HuH-7 (cell line): Measurements from ENCODE around the gene LIX1L.
A peak's percentile ranks its signal among the peaks of the same experiment; 100 is the strongest.

Source experiments
- DNase-seq: peaks from one replicate; pipeline ENCODE4 v3.0.0; 2011; ENCODE audit warnings: low spot score

LIX1L gene

GRCh38 chr1:145963265-145964019 lies 5.6 kb upstream of the LIX1L start:
- no peak for DNase-seq

DNA sequence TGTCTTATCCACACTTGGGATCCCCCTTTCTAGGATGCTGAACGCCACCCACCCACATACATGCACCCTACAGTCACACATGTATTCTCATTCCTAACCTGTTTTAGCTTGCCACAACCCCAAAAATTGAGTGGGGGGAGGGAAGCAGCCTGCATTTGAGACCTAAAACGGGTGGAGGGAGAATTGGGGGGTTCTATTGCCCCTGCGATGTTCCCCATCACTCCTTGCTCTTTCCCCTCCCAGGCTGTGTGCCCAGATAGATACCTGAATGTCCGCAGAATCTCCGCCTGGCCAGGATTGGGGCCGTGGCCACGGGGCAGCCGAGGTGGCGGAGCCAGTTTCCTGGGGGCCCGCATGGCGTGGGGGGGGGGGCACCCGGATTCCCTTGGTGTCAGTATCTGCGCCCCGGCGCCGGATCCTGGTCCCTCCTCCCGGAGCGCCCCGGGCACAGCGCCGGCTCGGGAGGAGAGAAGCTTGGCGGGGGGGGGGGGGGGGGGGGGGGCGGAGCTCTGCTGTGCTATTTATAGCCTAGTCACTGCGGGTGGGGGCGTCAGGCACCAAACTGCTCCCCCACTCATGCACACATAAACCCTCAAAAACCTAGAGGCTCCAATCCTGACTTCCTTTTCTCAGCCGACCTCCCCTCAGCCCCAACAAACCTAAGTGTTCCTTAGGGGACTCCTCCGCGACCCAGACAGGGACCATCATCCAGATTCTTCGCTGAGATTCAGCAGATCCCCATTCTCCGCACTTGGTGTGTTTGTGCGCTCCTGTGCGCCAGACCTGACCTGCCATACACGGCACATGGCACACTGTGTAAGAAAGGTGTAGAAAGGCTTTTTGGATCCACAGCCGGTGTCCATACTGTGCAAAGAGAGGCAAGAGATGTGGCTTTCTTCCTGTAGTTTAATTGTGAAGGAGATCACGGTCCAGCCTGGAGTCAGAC lies 4.6 kb upstream of the LIX1L start:
- no peak for DNase-seq

DNA sequence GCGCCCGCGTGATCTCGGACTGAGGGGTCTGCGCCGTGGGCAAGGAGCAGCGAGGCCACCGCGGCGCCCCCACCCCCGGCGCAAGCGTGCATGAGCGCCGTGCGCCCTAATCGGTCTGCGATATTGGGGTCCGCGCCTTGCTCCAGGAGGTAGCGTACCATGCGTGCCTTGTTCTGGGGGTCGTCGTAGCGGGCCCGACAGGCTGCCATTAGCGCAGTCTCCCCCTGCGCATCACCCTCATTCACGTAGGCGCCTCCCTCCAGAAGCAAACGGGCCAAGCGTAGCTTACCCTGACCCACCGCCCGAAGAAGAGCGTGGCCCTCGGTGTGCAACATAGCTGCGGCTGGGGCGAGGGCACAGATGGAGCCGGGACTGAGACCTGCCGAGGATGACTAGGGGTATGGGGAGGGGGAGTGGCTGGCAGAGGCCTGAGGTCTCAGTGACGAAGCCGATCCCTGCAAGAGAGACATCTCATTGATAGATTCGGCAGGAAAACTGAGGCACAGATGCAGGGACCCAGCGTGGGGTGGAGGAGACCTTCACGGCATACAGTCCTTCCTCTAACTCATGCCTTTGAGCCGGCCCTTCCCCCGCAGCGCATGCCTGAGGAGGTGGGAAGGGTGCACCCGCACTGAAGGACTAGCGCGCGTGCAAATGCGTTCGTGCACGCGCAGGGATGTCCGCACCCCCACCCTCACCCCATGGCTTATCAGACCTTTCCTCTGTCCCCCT lies 3.8 kb upstream of the LIX1L start:
- no peak for DNase-seq

GRCh38 chr1:145961109-145961424 lies 3.2 kb upstream of the LIX1L start:
- no peak for DNase-seq

GRCh38 chr1:145960468-145961108 lies 2.8 kb upstream of the LIX1L start:
- DNase-seq, result peak; percentile 86

DNA sequence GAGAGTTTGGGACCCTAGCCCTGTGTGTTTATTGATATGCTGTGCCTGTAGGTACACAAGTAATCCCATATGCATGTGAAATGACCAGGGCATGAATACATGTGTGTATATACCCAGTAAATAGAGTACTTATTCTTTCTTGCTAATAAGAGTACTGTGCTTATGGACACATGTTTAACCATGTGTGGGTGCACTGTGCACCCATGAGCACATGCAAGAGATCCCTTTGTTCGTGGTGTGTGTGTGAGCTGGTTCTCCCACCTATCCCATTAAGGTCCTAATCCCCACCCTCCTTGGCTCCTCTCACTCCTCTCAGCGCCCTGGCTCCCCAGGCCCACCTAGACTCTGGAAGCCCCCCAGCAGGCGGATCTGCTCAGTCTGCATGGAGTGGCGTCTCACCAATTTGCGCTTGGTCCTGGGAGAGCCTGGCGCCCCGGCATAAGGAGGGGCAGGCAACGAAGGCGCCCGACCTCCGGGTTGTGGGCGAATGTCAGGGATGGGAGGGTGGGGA lies 2.2 kb upstream of the LIX1L start:
- DNase-seq, result no peak

- DNase-seq, result no peak
Measured at GRCh38 chr1:145959333-145959732, 1.5 kb upstream of the LIX1L start.

GRCh38 chr1:145958734-145959133 lies 917 bp upstream of the LIX1L start:
- no peak for DNase-seq

GRCh38 chr1:145956781-145957442 lies 905 bp downstream of the LIX1L start:
- DNase-seq, result no peak

DNA sequence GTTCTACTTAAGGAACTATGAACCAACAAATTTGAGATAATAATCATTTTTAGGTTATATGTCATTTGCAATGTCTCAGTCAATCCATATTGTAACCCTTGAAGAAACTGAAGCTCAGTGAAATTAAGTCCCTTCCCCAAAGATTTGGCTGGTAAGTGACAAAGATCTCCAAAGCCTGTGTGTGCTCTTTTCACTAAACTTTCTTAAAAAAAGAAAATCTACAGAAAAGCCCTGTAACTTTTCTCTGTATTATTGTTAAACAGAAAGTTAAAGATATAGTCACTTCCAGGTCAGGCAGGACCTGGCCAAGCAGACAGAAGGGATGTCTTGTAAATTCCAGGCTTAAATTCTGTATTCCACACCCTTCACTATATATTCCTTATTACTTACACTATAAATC lies 1.5 kb downstream of the LIX1L start:
- no peak for DNase-seq

GRCh38 chr1:145955436-145955835 lies 2.4 kb downstream of the LIX1L start:
- no peak for DNase-seq

- DNase-seq, result no peak
Measured at GRCh38 chr1:145953861-145954260, 4.0 kb downstream of the LIX1L start.

DNA sequence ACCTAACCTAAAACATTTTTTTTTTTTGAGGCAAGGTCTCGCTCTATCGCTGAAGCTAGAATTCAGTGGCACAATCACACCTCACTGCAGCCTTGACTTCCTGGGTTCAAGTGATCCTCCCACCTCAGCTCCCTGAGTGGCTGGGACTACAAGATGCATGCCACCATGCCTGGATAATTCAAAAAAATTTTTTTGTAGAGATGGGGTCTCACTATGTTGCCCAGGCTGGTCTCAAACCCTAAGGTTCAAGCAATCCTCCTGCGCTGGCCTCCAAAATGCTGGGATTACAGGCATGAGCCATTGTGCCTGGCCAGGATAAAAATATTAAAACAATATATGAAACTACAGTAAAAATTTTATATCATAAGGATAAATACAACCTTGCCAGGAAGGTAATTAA lies 4.9 kb downstream of the LIX1L start:
- no peak for DNase-seq

DNA sequence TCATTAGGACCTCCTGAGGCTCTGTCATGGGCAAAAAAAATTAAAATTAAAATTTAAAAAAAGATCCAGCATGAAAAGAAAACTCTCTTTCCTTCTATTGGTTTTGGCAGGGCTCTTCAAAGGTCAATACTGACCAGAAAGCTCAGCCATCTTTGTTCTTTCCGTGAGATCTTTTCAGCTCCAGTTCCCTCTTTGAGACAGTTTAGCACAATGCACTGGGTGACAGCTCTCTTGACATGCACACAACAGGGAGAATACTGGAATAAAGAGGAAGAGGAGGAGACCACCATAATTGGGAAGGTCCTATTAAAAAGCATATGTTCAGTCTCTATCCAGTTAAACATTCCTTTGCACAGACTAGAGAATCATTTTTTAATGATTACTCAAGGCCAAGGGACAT lies 6.3 kb downstream of the LIX1L start:
- DNase-seq, result no peak

DNA sequence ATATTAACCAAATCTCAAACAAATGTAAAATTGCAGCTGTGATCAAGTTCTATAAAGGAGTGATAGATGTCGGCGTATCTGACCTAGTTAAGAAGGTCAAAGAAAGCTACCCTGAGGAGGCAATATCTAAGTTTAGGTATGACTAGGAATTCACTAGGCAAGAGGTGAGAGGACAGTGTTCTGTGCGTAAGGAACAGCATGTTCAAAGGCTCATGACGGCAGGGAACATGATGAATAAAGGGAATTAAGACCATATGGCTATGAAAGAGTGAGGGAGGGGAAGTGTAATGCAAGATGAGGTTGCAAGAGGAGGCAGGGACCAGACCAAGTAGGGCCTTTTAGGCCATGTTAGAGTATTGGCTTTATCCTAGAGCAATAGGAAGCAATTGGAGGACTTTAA lies 8.6 kb downstream of the LIX1L start:
- no peak for DNase-seq

DNA sequence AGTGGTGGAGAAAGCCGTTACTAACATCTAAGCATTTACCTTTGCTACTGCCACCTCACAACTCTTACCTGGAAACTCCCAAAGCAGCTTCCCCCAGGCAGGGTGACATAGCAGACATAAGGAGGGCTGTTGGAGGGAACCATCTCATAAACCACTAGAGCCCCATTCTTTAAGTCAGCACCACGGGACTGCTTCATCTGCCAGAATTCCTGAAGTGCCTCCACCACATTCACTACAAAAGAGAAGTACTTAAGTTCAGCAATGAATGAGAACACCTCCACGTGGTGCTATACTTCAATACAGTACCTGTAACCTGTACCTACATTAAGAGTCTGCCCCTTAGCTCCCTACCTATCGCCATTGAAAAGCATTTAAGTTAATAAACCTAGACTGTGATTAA lies 10.3 kb downstream of the LIX1L start:
- no peak for DNase-seq

- no peak for DNase-seq
Measured at GRCh38 chr1:145946477-145946986, 11.3 kb downstream of the LIX1L start.

DNA sequence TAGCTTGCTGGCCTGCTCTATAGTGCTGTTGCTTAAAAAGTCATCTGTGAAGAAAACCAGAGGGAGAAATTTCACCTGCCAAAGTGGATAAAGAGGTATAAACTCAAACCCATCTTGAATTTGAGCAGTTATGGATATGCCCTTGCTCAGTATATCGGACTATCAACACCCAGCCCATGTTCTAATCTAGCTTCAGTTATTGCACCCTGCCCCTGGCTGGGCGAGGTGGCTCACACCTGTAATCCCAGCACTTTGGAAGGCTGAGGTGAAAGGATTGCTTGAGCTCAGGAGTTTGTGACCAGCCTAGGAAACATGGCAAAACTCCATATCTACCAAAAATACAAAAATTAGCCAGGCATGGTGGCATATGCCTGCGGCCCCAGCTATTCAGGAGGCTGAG lies 13.3 kb downstream of the LIX1L start:
- no peak for DNase-seq

- no peak for DNase-seq
Measured at GRCh38 chr1:145942871-145943270, 14.9 kb downstream of the LIX1L start.

- no peak for DNase-seq
Measured at GRCh38 chr1:145942405-145942804, 15.4 kb downstream of the LIX1L start.

GRCh38 chr1:145937436-145937835 lies 20.4 kb downstream of the LIX1L start:
- DNase-seq, result no peak
